Keratinocyte (primary cell): Measurements from ENCODE around the gene CASZ1. TPM values are rescaled to one million over a fixed set of nuclear protein-coding genes. Genes with fewer than 3 reads are reported as not detected.

Experiments used
- DNase-seq: peaks from one replicate; pipeline ENCODE4 v3.0.0-alpha.2; 2011; ENCODE audit warnings: low read depth, missing footprints, low spot score
- FAIRE-seq: peaks from 2 replicates; lab custom pipeline; 2011; peaks lifted over from hg19 to GRCh38; lab: Jason Lieb, UNC
- H2AFZ ChIP-seq: 2 replicates; pipeline ENCODE4 v1.6.0; 2012; ENCODE audit warnings: low read length, control low read depth, inconsistent platforms; ENCODE audit not compliant: control insufficient read depth
- H3K27ac ChIP-seq: 2 replicates; pipeline ENCODE4 v1.5.1; 2011; ENCODE audit warnings: low read length; ENCODE audit not compliant: control insufficient read depth, insufficient read depth
- H3K27me3 ChIP-seq: 3 replicates; pipeline ENCODE4 v1.6.0; 2011; ENCODE audit warnings: low read length; ENCODE audit not compliant: control insufficient read depth, insufficient read depth; ENCODE audit errors: extremely low read depth
- H3K36me3 ChIP-seq, 2 experiments: 2 replicates in 1 of 2; 3 replicates in 1 of 2; pipeline ENCODE4 v1.5.1; 2011; ENCODE audit warnings: low read length in 2 of 2, mild to moderate bottlenecking in 1 of 2; ENCODE audit not compliant: control insufficient read depth in 2 of 2, insufficient read depth in 2 of 2; ENCODE audit errors: extremely low read depth in 1 of 2
- H3K4me1 ChIP-seq: 3 replicates; pipeline ENCODE4 v1.5.1; 2011; ENCODE audit warnings: low read length; ENCODE audit not compliant: control insufficient read depth, insufficient read depth; ENCODE audit errors: extremely low read depth
- H3K4me2 ChIP-seq: 3 replicates; pipeline ENCODE4 v1.6.0; 2011; ENCODE audit warnings: low read depth, low read length; ENCODE audit not compliant: control insufficient read depth, insufficient read depth; ENCODE audit errors: extremely low read depth
- H3K4me3 ChIP-seq, 3 experiments: fragments of 200-600 bp in 1 of 3; sonication (generic) in 1 of 3; 2 replicates in 2 of 3; 3 replicates in 1 of 3; pipeline ENCODE4 v1.5.1; 2011 to 2016; ENCODE audit warnings: low read length in 3 of 3, mild to moderate bottlenecking in 3 of 3, control low read depth in 2 of 3, inconsistent platforms in 1 of 3, low read depth in 1 of 3, mixed read lengths in 1 of 3, mixed run types in 1 of 3, moderate library complexity in 1 of 3; ENCODE audit not compliant: control insufficient read depth in 2 of 3, insufficient read depth in 2 of 3; ENCODE audit errors: extremely low read depth in 1 of 3
- H3K79me2 ChIP-seq: 2 replicates; pipeline ENCODE4 v1.6.0; 2012; ENCODE audit warnings: low read length; ENCODE audit not compliant: control insufficient read depth, insufficient read depth
- H3K9ac ChIP-seq: 3 replicates; pipeline ENCODE4 v1.6.0; 2011; ENCODE audit warnings: low read length; ENCODE audit not compliant: control insufficient read depth, insufficient read depth; ENCODE audit errors: extremely low read depth
- H3K9me1 ChIP-seq: 3 replicates; pipeline ENCODE4 v1.6.0; 2011; ENCODE audit warnings: low read length; ENCODE audit not compliant: control insufficient read depth, insufficient read depth; ENCODE audit errors: extremely low read depth
- H3K9me3 ChIP-seq: 2 replicates; pipeline ENCODE4 v1.5.1; 2012; ENCODE audit warnings: low read depth, low read length; ENCODE audit not compliant: control insufficient read depth
- H4K20me1 ChIP-seq: 3 replicates; pipeline ENCODE4 v1.6.0; 2011; ENCODE audit warnings: low read length; ENCODE audit not compliant: control insufficient read depth, insufficient read depth; ENCODE audit errors: extremely low read depth
- EZH2 ChIP-seq: IDR thresholded peaks from one replicate; pipeline ENCODE4 v1.6.1; 2012; ENCODE audit warnings: inconsistent platforms, mild to moderate bottlenecking, low read length, moderate library complexity
- dilution Hi-C: fragments of 300-500 bp; cut with MboI; formaldehyde crosslinking; loops from one replicate; pipeline ENCODE4 v1.7.0; 2020; ENCODE audit warnings: low sequenced_read_pairs; ENCODE audit not compliant: extremely low pct_ligation_motif_present
- polyA plus RNA-seq, 5 experiments: library from polyadenylated mRNA; depleted of rRNA in 3 of 5; stranded (reverse) in 3 of 5; stranded (forward) in 1 of 5; unstranded in 1 of 5; fragments of >200 nt; gene quantifications; 1 replicate in 1 of 5; 2 replicates in 3 of 5; 3 replicates in 1 of 5; pipeline versions ENCODE4 v1.2.1 to v1.2.3, GENCODE V29; 2011 to 2012; ENCODE audit warnings: missing spikeins in 2 of 5, low read depth in 1 of 5, low replicate concordance in 1 of 5
- TF ChIP-seq, protein P1 (sequence below), 3 experiments: IDR thresholded peaks in 1 of 3; conservative IDR thresholded peaks in 1 of 3; optimal IDR thresholded peaks in 1 of 3; 2 replicates in 2 of 3; 3 replicates in 1 of 3; pipeline versions ENCODE3 to v1.5.1; 2011; ENCODE audit warnings: low read length in 3 of 3, mild to moderate bottlenecking in 3 of 3, moderate library complexity in 2 of 3, control low read depth in 1 of 3, inconsistent platforms in 1 of 3; ENCODE audit not compliant: insufficient read depth in 2 of 3; ENCODE audit errors: extremely low read depth in 1 of 3

Gene CASZ1
- polyA plus RNA-seq, 1 donor (not counting 4 experiments of a cell fraction or from before 2014, with no cell fraction given), result 2.8 TPM

DNA sequence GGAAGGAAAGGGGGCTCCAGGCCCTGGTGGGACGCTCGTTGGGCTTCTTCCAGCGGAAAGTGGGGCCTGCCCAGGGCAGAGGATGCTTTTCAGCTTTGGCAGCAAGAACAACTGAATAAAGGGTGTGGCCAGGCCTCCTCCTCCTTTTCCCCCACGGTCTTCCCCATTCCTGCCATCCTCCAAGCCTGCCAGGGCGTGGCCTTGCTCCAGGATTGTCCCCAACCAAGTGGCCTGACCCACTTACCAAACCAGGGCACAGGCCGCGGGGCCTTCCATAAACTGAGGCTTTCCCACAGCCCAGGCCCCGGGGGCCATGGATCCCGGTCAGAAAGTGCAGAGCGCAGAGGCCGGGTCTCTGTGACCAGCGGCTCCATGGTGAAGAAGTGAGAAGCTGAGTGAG lies 33.6 kb downstream of the CASZ1 start:
- H3K4me1 ChIP-seq, result peaks cover 19% of the 10 kb centered on the region
- no peaks in the 10 kb centered on the region for H3K9me1 ChIP-seq
- H3K27ac ChIP-seq, result no peak overlapping the region
- no peaks in the 10 kb centered on the region for H4K20me1 ChIP-seq
- FAIRE-seq (no peak), DNase-seq (no peak)
- H3K4me3 ChIP-seq, result no peak overlapping the region
- no peak overlapping the region for H2AFZ ChIP-seq
- no peak for TF ChIP-seq EZH2
- TF ChIP-seq, protein P1, sequence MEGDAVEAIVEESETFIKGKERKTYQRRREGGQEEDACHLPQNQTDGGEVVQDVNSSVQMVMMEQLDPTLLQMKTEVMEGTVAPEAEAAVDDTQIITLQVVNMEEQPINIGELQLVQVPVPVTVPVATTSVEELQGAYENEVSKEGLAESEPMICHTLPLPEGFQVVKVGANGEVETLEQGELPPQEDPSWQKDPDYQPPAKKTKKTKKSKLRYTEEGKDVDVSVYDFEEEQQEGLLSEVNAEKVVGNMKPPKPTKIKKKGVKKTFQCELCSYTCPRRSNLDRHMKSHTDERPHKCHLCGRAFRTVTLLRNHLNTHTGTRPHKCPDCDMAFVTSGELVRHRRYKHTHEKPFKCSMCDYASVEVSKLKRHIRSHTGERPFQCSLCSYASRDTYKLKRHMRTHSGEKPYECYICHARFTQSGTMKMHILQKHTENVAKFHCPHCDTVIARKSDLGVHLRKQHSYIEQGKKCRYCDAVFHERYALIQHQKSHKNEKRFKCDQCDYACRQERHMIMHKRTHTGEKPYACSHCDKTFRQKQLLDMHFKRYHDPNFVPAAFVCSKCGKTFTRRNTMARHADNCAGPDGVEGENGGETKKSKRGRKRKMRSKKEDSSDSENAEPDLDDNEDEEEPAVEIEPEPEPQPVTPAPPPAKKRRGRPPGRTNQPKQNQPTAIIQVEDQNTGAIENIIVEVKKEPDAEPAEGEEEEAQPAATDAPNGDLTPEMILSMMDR (optimal IDR thresholded peaks at IDR 0.05 in 1 of 3, IDR thresholded peaks at IDR 0.05 in 1 of 3, conservative IDR thresholded peaks at IDR 0.05 in 1 of 3; ENCODE audit: extremely low read depth in 1 of 3, insufficient read depth in 2 of 3, low read length in 3 of 3), result no peak
- no peaks in the 10 kb centered on the region for H3K27me3 ChIP-seq
- H3K9me3 ChIP-seq, result no peaks in the 10 kb centered on the region
- H3K36me3 ChIP-seq, result peaks cover 0 to 5% of the 10 kb centered on the region in 2 experiments
- no peak overlapping the region for H3K9ac ChIP-seq
- H3K4me2 ChIP-seq, result no peak overlapping the region
- peaks cover 6% of the 10 kb centered on the region for H3K79me2 ChIP-seq
- dilution Hi-C loops, result no loop called here

GRCh38 chr1:10762153-10762523 lies 34.3 kb downstream of the CASZ1 start:
- dilution Hi-C loops, result no loop called here
- no peak overlapping the region for H3K27ac ChIP-seq

More at GRCh38 chr1:10762153-10762523, 34.3 kb downstream of the CASZ1 start:
- Histone ChIP-seq H3K9ac (no peak overlapping the region), H3K79me2 (peaks cover 6% of the 10 kb centered on the region), H3K4me2 (no peak overlapping the region), H3K9me3 (no peaks in the 10 kb centered on the region), H4K20me1 (no peaks in the 10 kb centered on the region), H3K4me1 (peaks cover 19% of the 10 kb centered on the region), H2AFZ (no peak overlapping the region), H3K36me3 (peaks cover 0 to 5% of the 10 kb centered on the region in 2 experiments), H3K27me3 (no peaks in the 10 kb centered on the region), H3K9me1 (no peaks in the 10 kb centered on the region), H3K4me3 (no peak overlapping the region)
- no peak for DNase-seq
- no peak for FAIRE-seq
- TF ChIP-seq EZH2, result no peak
- TF ChIP-seq, protein P1 (optimal IDR thresholded peaks at IDR 0.05 in 1 of 3, IDR thresholded peaks at IDR 0.05 in 1 of 3, conservative IDR thresholded peaks at IDR 0.05 in 1 of 3; ENCODE audit: extremely low read depth in 1 of 3, insufficient read depth in 2 of 3, low read length in 3 of 3), result no peak
